B cell (primary cell): ENCODE results near the gene PEA15. TPM values are rescaled to one million over a fixed set of nuclear protein-coding genes. Genes with fewer than 3 reads are reported as not detected.

Source experiments
- ATAC-seq: fragments of 200-7000 bp; cut with Tn5 transposase; one replicate; pipeline ENCODE4 v1.10.0; 2021; ENCODE audit warnings: low read depth, mild to moderate bottlenecking, moderate number of reproducible peaks, moderate library complexity
- CTCF ChIA-PET: fragments of 350-600 bp; sonication (Branson Sonifier 250); formaldehyde crosslinking; loops from one replicate; lab custom pipeline; 2021; ENCODE audit warnings: antibody characterized with exemption, inconsistent platforms; lab: Charles Lee
- POLR2A ChIA-PET: fragments of 350-600 bp; sonication (Branson Sonifier 250); formaldehyde crosslinking; loops from one replicate; lab custom pipeline; 2021; ENCODE audit warnings: antibody characterized with exemption; lab: Charles Lee
- DNase-seq: peaks from one replicate; pipeline ENCODE4 v3.0.0; 2013
- H2AFZ ChIP-seq: 2 replicates; pipeline ENCODE4 v1.6.1; 2012; ENCODE audit warnings: mild to moderate bottlenecking, low read depth, low read length; ENCODE audit not compliant: insufficient read depth, poor library complexity, severe bottlenecking
- H3K27ac ChIP-seq, 2 donors: 1 replicate in 1 of 2; 2 replicates in 1 of 2; pipeline ENCODE4 v1.5.1; 2012 to 2013; ENCODE audit warnings: low read length in 2 of 2, mild to moderate bottlenecking in 2 of 2, moderate library complexity in 1 of 2
- H3K27me3 ChIP-seq, 4 experiments: fragments of 200-600 bp in 1 of 4; sonication (generic) in 1 of 4; replicated peaks in 1 of 4; 1 replicate in 2 of 4; 2 replicates in 2 of 4; pipeline versions ENCODE4 v1.6.1 to v1.7.0; 2013 to 2016; ENCODE audit warnings: low read length in 3 of 4, mild to moderate bottlenecking in 2 of 4, mixed read lengths in 1 of 4, moderate library complexity in 1 of 4; ENCODE audit not compliant: insufficient read depth in 4 of 4, control insufficient read depth in 3 of 4; ENCODE audit errors: control extremely low read depth in 1 of 4
- H3K36me3 ChIP-seq, 2 experiments: replicated peaks in 1 of 2; 1 replicate in 1 of 2; 2 replicates in 1 of 2; pipeline versions ENCODE4 v1.6.1 to v1.7.1; 2013; ENCODE audit warnings: low read length in 1 of 2; ENCODE audit not compliant: insufficient read depth in 2 of 2, control insufficient read depth in 1 of 2; ENCODE audit errors: control extremely low read depth in 1 of 2, extremely low read depth in 1 of 2
- H3K4me1 ChIP-seq, 2 donors: fragments of 200-600 bp in 1 of 2; sonication (generic) in 1 of 2; 1 replicate in 1 of 2; 2 replicates in 1 of 2; pipeline versions ENCODE4 v1.5.1 to v1.6.1; 2013 to 2017; ENCODE audit warnings: low read length in 2 of 2; ENCODE audit not compliant: control insufficient read depth in 2 of 2, insufficient read depth in 2 of 2
- H3K4me2 ChIP-seq: replicated peaks from 2 replicates; pipeline ENCODE3; 2012; ENCODE audit warnings: mild to moderate bottlenecking, low read depth, low read length; ENCODE audit not compliant: poor library complexity, severe bottlenecking
- H3K4me3 ChIP-seq, 5 experiments: fragments of 200-600 bp in 1 of 5; sonication (generic) in 1 of 5; 1 replicate in 3 of 5; 2 replicates in 2 of 5; pipeline versions ENCODE4 v1.5.1 to v1.7.0; 2011 to 2016; ENCODE audit warnings: low read length in 4 of 5, mild to moderate bottlenecking in 4 of 5, low read depth in 2 of 5, control low read depth in 1 of 5, moderate library complexity in 1 of 5; ENCODE audit not compliant: insufficient read depth in 1 of 5; ENCODE audit errors: control extremely low read depth in 1 of 5, extremely low read depth in 1 of 5
- H3K79me2 ChIP-seq: fragments of 200-600 bp; sonication (generic); one replicate; pipeline ENCODE4 v1.6.0; 2016; ENCODE audit warnings: low read length; ENCODE audit not compliant: control insufficient read depth, insufficient read depth
- H3K9ac ChIP-seq: fragments of 200-600 bp; sonication (generic); 2 replicates; pipeline ENCODE4 v1.6.1; 2017; ENCODE audit warnings: mild to moderate bottlenecking, low read length, moderate library complexity
- H3K9me3 ChIP-seq, 3 donors: one replicate each; pipeline versions ENCODE4 v1.6.1 to v1.7.1; 2013; ENCODE audit warnings: low read length in 2 of 3; ENCODE audit not compliant: control insufficient read depth in 2 of 3, insufficient read depth in 1 of 3; ENCODE audit errors: control extremely low read depth in 1 of 3
- H4K20me1 ChIP-seq: 2 replicates; pipeline ENCODE4 v1.6.0; 2012; ENCODE audit warnings: mild to moderate bottlenecking, low read length; ENCODE audit not compliant: insufficient read depth, control insufficient read depth, poor library complexity, severe bottlenecking
- H3K27ac Mint-ChIP-seq: one replicate; pipeline ENCODE4 v1.8.0; 2021; ENCODE audit warnings: mixed read lengths
- H3K27me3 Mint-ChIP-seq: one replicate; pipeline ENCODE4 v1.8.0; 2021; ENCODE audit warnings: mixed read lengths
- H3K4me1 Mint-ChIP-seq: one replicate; pipeline ENCODE4 v1.8.0; 2021; ENCODE audit warnings: mixed read lengths
- H3K4me3 Mint-ChIP-seq: one replicate; pipeline ENCODE4 v1.8.0; 2021; ENCODE audit warnings: mixed read lengths
- H3K9me3 Mint-ChIP-seq: one replicate; pipeline ENCODE4 v1.8.0; 2022; ENCODE audit warnings: mixed read lengths; ENCODE audit not compliant: insufficient read depth
- CTCF ChIP-seq: fragments of 200-600 bp; IDR thresholded peaks from one replicate; pipeline ENCODE4 v1.8.0; 2022; ENCODE audit warnings: antibody characterized with exemption, mild to moderate bottlenecking
- EZH2 ChIP-seq: IDR thresholded peaks from 2 replicates; pipeline ENCODE4 v1.6.1; 2012; ENCODE audit warnings: borderline replicate concordance, low read depth, mild to moderate bottlenecking, moderate library complexity, low read length; ENCODE audit not compliant: insufficient read depth, poor library complexity, severe bottlenecking
- WGBS: methylation state at CpG from one replicate; pipeline ENCODE4 v1.1.5; 2013; ENCODE audit warnings: missing lambda C conversion rate; ENCODE audit not compliant: insufficient coverage; 5-methylcytosine and 5-hydroxymethylcytosine counted together
- intact Hi-C: fragments of 100-400 bp; cut with micrococcal nuclease; formaldehyde crosslinking; loops from one replicate; pipeline ENCODE4 v1.10.0; 2022
- polyA plus RNA-seq: library from polyadenylated mRNA; depleted of rRNA; stranded (reverse); fragments of >200 nt; gene quantifications from 2 replicates; pipeline ENCODE4 v1.2.3, GENCODE V29; 2012
- total RNA-seq, 2 donors: library from RNA; stranded (reverse); fragments of 120-200 nt in 1 of 2; gene quantifications; 1 replicate in 1 of 2; 2 replicates in 1 of 2; pipeline versions ENCODE4 v1.2.3 to v1.2.4, GENCODE V29; 2013 to 2022

The PEA15 gene
- total and polyA plus RNA-seq, 2 donors (not counting 1 experiment from before 2014, with no cell fraction given) = 81.7 to 91.4 TPM

- Histone ChIP-seq H3K9ac (no peak overlapping the region), H4K20me1 (no peaks in the 10 kb centered on the region), H3K9me3 (no peaks in the 10 kb centered on the region), H3K4me3 (no peak overlapping the region), H3K27me3 (no peaks in the 10 kb centered on the region), H3K36me3 (no peaks in the 10 kb centered on the region), H3K4me1 (peaks cover 9 to 22% of the 10 kb centered on the region in 2 donors), H2AFZ (peak overlapping the region; percentile 37), H3K79me2 (no peaks in the 10 kb centered on the region), H3K4me2 (peak overlapping the region; percentile 7), H3K27ac (peak overlapping the region in 1 of 2 donors; percentile 13)
- no peaks in the 10 kb centered on the region for H3K9me3 Mint-ChIP-seq
- TF ChIP-seq EZH2 (no peak), CTCF (no peak)
- peaks cover 4% of the 10 kb centered on the region for H3K4me1 Mint-ChIP-seq
- intact Hi-C loops = no loop called here
- WGBS = 94% methylated on average over 2 of the region's 4 CpGs
- H3K27ac Mint-ChIP-seq = peak overlapping the region; percentile 59
- CTCF ChIA-PET = interaction anchor here (0.6 to 3.7 kb wide), 10 partner anchors 8 to 180 kb away, joined by 3 to 39 read pairs (median 6); no protein-coding TSS in a partner anchor
- ATAC-seq (no peak), DNase-seq (no peak)
- POLR2A ChIA-PET = interaction anchor here (0.7 to 0.9 kb wide), 2 partner anchors 9 to 612 kb away, joined by 3 to 4 read pairs; partner anchors contain the start of gene PEA15
- no peak overlapping the region for H3K4me3 Mint-ChIP-seq
- no peaks in the 10 kb centered on the region for H3K27me3 Mint-ChIP-seq
Observed at GRCh38 chr1:160196143-160196542, 9.0 kb upstream of the PEA15 start.

DNA sequence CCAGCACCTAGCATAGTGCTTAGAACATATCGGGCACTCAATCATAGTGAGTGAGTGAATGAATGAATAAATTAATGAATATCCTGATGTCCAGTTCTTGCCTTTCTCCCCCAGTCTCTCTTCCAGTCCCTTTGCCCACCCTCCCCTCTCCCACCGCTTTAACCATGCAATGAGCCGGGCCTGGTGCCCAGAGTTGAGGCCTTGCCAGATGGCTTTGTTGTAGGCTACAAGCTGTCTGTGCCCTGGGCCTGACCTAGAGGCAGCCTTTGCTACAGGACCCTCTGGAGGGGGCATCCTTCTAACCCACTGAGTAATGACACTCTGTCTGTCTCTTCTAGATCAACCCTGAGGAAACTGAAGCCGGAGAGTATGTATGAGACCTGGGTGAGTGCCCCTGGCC is 8.0 kb upstream of the PEA15 start:
- no peak overlapping the region for H3K4me3 Mint-ChIP-seq
- H3K27ac Mint-ChIP-seq = no peak overlapping the region
- Histone ChIP-seq H3K9ac (no peak overlapping the region), H3K36me3 (no peaks in the 10 kb centered on the region), H4K20me1 (no peaks in the 10 kb centered on the region), H3K79me2 (no peaks in the 10 kb centered on the region), H2AFZ (no peak overlapping the region), H3K9me3 (no peaks in the 10 kb centered on the region), H3K4me3 (no peak overlapping the region), H3K27ac (no peak overlapping the region), H3K4me1 (peaks cover 9 to 22% of the 10 kb centered on the region in 2 donors), H3K27me3 (no peaks in the 10 kb centered on the region), H3K4me2 (no peak overlapping the region)
- H3K27me3 Mint-ChIP-seq = no peaks in the 10 kb centered on the region
- H3K4me1 Mint-ChIP-seq = peaks cover 4% of the 10 kb centered on the region
- ChIA-PET CTCF (interaction anchor here (2.6 to 3.7 kb wide), 3 partner anchors 22 to 95 kb away, joined by 14 to 39 read pairs (median 30); no protein-coding TSS in a partner anchor), POLR2A (no interaction called here)
- intact Hi-C loops = no loop called here
- no peaks in the 10 kb centered on the region for H3K9me3 Mint-ChIP-seq
- TF ChIP-seq EZH2 = no peak
- 100% methylated on average over 3 of the region's 4 CpGs for WGBS
- ATAC-seq = no peak
- DNase-seq = no peak
